Measurements from ENCODE around the gene ARNT2. TPM values are rescaled to one million over a fixed set of nuclear protein-coding genes. Genes with fewer than 3 reads are reported as not detected.

Gene ARNT2
- total RNA-seq, 4 donors from 2014 or later, result 1.8 to 5.1 (median 3.6) TPM

DNA sequence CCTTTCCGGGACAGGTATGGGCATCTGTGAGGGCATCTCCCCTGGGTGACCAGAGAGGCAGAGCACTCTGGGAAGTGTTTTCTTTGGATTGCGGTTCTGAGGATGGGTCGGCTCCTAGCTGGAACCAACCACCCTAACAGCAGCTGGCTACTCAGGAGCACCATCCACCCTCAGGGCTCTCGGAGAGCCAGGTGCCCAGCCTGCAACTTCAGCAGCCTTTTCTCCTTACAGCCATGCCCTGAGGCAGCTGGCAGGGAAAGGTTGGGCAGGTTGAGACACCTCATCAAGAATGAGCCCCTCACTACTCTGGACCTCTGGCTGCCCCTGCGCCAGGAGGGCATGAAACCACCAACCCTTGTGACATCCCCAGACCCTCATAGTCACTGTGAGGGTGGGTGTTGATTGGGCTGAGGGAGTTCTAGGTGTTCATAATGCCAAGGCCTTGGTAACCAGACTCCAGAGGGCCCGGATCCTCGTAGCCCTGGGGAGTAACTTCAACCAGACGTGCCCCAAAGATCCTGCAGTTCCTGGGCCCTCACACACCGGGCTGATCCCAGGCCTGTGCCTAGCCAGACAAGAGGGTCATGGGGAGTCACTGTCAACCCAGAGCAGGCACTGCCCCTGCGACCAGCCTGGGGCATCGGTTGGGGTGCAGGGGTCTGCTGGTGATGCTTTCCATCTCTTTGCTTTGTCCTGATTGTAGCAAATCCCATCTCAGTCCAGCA, 176.5 kb downstream of the ARNT2 start:
- H3K27me3 ChIP-seq, result no peaks in the 10 kb centered on the region
- H3K27ac ChIP-seq, result no peak overlapping the region
- H3K36me3 ChIP-seq, result no peaks in the 10 kb centered on the region
- no peaks in the 10 kb centered on the region for H3K9me3 ChIP-seq
- peak in 1 of 2 donors; percentile 60 for DNase-seq (ENCODE audit: low spot score in 2 of 2)
- TF ChIP-seq EP300 (IDR thresholded peaks at IDR 0.05) (no peak), POLR2A (IDR thresholded peaks at IDR 0.05) (no peak), POLR2AphosphoS5 (IDR thresholded peaks at IDR 0.05) (no peak)
- TF ChIP-seq, protein P1, sequence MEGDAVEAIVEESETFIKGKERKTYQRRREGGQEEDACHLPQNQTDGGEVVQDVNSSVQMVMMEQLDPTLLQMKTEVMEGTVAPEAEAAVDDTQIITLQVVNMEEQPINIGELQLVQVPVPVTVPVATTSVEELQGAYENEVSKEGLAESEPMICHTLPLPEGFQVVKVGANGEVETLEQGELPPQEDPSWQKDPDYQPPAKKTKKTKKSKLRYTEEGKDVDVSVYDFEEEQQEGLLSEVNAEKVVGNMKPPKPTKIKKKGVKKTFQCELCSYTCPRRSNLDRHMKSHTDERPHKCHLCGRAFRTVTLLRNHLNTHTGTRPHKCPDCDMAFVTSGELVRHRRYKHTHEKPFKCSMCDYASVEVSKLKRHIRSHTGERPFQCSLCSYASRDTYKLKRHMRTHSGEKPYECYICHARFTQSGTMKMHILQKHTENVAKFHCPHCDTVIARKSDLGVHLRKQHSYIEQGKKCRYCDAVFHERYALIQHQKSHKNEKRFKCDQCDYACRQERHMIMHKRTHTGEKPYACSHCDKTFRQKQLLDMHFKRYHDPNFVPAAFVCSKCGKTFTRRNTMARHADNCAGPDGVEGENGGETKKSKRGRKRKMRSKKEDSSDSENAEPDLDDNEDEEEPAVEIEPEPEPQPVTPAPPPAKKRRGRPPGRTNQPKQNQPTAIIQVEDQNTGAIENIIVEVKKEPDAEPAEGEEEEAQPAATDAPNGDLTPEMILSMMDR (IDR thresholded peaks at IDR 0.05), result no peak
- 72% methylated on average over 7 of the region's 11 CpGs for WGBS
- H3K4me3 ChIP-seq, result no peak overlapping the region
- H3K4me1 ChIP-seq, result peaks cover 8% of the 10 kb centered on the region

DNA sequence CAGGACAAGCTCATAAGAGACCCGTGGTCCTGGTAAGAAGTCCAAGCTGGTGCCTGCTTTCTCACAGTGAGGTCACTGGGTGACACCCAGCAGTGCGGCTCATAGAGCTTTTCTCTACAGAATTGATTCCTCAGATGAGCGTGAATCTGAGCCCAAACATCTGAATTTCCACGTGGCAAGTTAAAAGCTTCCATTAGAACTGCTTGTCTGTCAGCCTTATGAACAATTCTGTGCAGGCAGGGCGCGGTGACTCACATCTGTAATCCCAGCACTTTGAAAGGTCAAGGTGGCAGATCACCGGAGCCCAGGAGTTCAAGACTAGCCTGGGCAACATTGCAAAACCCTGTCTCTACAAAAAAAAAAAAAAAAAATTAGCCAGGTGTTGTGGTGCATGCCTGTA, 177.8 kb downstream of the ARNT2 start:
- Histone ChIP-seq H3K4me3 (no peak overlapping the region), H3K27ac (no peak overlapping the region), H3K36me3 (no peaks in the 10 kb centered on the region), H3K4me1 (peaks cover 16% of the 10 kb centered on the region), H3K27me3 (no peaks in the 10 kb centered on the region), H3K9me3 (no peaks in the 10 kb centered on the region)
- no peak for TF ChIP-seq POLR2A (IDR thresholded peaks at IDR 0.05)
- no peak for TF ChIP-seq EP300 (IDR thresholded peaks at IDR 0.05)
- TF ChIP-seq, protein P1 (IDR thresholded peaks at IDR 0.05), result no peak
- TF ChIP-seq POLR2AphosphoS5 (IDR thresholded peaks at IDR 0.05), result no peak
- WGBS, result 80% methylated on average over 7 of the region's 7 CpGs
- no peak for DNase-seq (ENCODE audit: low spot score in 2 of 2)

DNA sequence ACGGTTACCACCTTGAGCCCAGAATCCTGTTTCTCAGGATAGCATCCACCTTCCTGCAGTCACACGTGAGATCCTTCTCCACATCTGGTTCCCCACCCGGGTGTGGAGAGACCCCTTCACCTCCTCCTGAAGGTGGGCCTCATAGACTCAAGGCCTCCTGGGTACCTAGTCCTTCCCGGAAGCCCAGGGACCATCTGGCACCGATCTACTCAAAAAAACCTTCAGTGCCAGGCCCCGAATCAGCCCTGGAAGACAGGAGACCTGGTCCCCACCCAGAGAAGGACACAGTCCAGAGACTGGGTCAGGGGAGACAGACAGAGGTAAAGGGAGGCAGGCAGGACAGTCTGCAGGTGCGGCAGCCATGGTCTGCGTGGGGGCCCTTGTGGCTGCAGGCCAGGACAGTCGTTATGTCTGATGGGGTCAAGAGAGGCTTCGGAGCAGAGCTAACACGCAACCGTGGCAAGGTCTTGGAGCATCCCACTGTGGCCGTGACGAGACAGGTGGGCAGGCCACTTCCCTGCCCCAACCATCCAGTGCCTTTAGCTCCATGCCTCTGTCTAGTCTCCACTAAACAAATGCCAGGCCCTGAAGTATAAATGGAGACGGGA, 178.7 kb downstream of the ARNT2 start:
- H3K27me3 ChIP-seq, result no peaks in the 10 kb centered on the region
- WGBS, result 98% methylated on average over 10 of the region's 15 CpGs
- no peaks in the 10 kb centered on the region for H3K36me3 ChIP-seq
- TF ChIP-seq POLR2AphosphoS5 (IDR thresholded peaks at IDR 0.05), result no peak
- TF ChIP-seq POLR2A (IDR thresholded peaks at IDR 0.05), result no peak
- TF ChIP-seq, protein P1 (IDR thresholded peaks at IDR 0.05), result no peak
- TF ChIP-seq EP300 (IDR thresholded peaks at IDR 0.05), result no peak
- no peak overlapping the region for H3K27ac ChIP-seq
- H3K4me3 ChIP-seq, result no peak overlapping the region
- DNase-seq (ENCODE audit: low spot score in 2 of 2), result peak in 1 of 2 donors; percentile 65
- H3K9me3 ChIP-seq, result no peaks in the 10 kb centered on the region
- H3K4me1 ChIP-seq, result peaks cover 16% of the 10 kb centered on the region

DNA sequence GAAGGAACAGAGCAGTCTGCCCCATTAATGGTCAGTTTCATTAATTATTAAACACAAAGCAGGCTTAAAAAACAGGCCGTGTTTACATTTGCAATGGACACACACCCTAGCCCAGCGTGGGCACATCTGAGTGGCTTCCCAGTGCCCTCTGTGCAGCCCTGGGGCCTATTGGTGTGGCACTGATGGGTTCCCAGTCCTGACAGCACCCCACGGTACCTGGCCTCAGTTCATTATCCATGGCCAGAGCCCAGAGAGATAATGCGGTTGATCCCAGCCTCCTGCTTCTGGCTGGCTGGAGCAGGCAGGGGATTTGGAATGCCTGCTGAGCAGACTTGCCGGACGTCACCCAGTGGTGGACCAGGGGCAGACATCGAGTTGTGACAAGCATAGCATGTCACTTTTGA, 180.4 kb downstream of the ARNT2 start:
- H3K4me3 ChIP-seq, result no peak overlapping the region
- no peaks in the 10 kb centered on the region for H3K27me3 ChIP-seq
- TF ChIP-seq, protein P1 (IDR thresholded peaks at IDR 0.05), result no peak
- no peak for TF ChIP-seq POLR2AphosphoS5 (IDR thresholded peaks at IDR 0.05)
- no peak for TF ChIP-seq POLR2A (IDR thresholded peaks at IDR 0.05)
- no peak for TF ChIP-seq EP300 (IDR thresholded peaks at IDR 0.05)
- peak in 1 of 2 donors; percentile 58 for DNase-seq (ENCODE audit: low spot score in 2 of 2)
- no peak overlapping the region for H3K27ac ChIP-seq
- WGBS, result 81% methylated on average over 4 of the region's 7 CpGs
- no peaks in the 10 kb centered on the region for H3K9me3 ChIP-seq
- H3K4me1 ChIP-seq, result peaks cover 16% of the 10 kb centered on the region
- no peaks in the 10 kb centered on the region for H3K36me3 ChIP-seq

DNA sequence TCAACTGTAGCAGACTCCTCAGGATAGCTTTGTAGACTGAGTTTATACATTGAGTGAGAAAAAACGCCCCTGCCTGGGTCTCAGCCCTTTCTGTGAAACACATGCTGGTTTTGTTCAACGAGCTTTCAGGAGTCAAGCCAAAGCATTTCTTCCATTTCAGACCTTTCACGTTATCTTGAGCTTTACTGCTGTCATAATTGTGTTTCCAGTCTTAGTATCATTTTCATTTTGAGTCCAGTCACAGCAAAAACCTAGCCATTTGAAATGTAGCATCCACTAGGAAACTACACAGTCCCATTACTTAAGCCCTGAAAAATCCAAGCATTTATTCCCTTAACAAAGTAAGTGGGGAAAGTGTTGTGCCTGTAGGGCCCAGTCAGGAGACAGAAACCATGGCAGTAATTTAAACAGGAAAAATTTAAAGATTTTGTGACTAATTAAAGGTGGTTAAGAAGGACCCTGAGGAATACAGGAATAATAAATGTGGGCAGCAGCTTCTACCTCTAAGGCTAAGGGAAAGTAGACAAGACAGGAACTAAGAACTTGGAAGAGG, 180.9 kb downstream of the ARNT2 start:
- Histone ChIP-seq H3K27me3 (no peaks in the 10 kb centered on the region), H3K36me3 (no peaks in the 10 kb centered on the region), H3K4me1 (peaks cover 14% of the 10 kb centered on the region), H3K9me3 (no peaks in the 10 kb centered on the region), H3K4me3 (no peak overlapping the region), H3K27ac (no peak overlapping the region)
- no peak for TF ChIP-seq POLR2AphosphoS5 (IDR thresholded peaks at IDR 0.05)
- TF ChIP-seq POLR2A (IDR thresholded peaks at IDR 0.05), result no peak
- no peak for TF ChIP-seq EP300 (IDR thresholded peaks at IDR 0.05)
- TF ChIP-seq, protein P1 (IDR thresholded peaks at IDR 0.05), result no peak
- no peak for DNase-seq (ENCODE audit: low spot score in 2 of 2)
- 69% methylated on average over 3 of the region's 3 CpGs for WGBS
